ENCODE measurements around the gene C10orf120. TPM values are rescaled to one million over a fixed set of nuclear protein-coding genes. Genes with fewer than 3 reads are reported as not detected.

C10orf120 gene
- total RNA-seq, 1 donor from 2014 or later: not detected

DNA sequence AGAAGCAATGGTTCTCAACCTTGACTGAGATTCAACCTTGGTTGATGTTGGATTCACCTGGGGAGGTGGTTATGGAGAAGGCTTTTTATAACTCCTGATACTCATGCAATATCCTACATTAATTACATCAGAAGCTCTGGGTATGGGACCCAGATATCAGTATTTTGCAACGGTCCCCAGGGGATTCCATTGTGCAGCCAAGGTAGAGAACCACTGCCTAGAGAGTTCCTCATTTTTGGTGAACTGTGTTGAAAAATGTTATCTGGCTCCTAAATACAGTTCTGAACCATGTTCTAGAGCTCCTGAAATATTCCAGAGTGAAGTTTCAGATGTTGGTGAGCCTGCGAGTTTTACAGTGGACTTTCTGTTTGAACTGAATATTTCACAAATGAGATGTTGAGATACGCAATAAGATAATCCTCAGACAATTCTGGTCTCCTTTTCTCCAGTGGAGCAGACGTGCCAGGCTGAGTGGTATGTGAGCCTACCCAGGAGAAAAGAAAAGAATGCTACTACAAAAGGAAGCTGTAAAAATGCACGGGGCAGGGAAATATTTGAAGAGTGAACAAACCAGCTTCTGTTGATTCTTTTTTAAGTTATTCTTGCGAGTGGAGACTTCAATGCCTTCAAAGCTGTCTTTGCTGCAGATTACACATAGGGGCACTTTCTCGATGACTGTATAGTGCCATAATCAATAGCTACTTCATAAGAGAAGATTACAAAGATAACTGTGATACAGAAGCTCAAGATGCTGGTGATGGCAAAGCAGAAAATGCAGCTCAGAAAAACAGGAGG, 13.6 kb upstream of the C10orf120 start:
- no peaks in the 10 kb centered on the region for H3K4me1 ChIP-seq
- H3K4me3 ChIP-seq: no peak overlapping the region
- intact Hi-C loops (cut with micrococcal nuclease): no loop called here
- no peaks in the 10 kb centered on the region for H3K9me3 ChIP-seq (replicated peaks)
- TF ChIP-seq, protein P1, sequence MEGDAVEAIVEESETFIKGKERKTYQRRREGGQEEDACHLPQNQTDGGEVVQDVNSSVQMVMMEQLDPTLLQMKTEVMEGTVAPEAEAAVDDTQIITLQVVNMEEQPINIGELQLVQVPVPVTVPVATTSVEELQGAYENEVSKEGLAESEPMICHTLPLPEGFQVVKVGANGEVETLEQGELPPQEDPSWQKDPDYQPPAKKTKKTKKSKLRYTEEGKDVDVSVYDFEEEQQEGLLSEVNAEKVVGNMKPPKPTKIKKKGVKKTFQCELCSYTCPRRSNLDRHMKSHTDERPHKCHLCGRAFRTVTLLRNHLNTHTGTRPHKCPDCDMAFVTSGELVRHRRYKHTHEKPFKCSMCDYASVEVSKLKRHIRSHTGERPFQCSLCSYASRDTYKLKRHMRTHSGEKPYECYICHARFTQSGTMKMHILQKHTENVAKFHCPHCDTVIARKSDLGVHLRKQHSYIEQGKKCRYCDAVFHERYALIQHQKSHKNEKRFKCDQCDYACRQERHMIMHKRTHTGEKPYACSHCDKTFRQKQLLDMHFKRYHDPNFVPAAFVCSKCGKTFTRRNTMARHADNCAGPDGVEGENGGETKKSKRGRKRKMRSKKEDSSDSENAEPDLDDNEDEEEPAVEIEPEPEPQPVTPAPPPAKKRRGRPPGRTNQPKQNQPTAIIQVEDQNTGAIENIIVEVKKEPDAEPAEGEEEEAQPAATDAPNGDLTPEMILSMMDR (IDR thresholded peaks at IDR 0.05; ENCODE audit: borderline replicate concordance): no peak
- peaks cover 78% of the 10 kb centered on the region for H3K27me3 ChIP-seq (ENCODE audit: low read depth)
- no peaks in the 10 kb centered on the region for H3K36me3 ChIP-seq
- DNase-seq: no peak
- no peak overlapping the region for H3K27ac ChIP-seq (replicated peaks)

DNA sequence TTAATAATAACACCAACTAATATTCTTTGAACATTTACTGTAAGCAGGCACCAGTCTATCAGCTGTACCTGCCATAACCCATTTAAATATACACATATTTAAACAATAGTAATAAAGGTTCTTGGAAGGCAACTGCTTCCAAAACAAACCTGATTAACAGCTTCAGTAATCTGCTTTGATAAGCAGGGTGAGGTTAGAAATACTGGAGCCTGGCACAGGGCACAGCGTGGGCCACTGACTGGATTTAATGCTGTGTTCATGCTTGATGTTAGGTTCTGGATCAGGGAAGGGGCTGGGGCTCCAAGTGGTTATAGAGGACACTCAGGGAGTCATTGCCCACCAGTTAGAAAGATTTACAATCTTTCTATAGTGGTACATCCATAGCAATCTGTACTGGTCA, 10.9 kb upstream of the C10orf120 start:
- H3K36me3 ChIP-seq: no peaks in the 10 kb centered on the region
- no peak overlapping the region for H3K27ac ChIP-seq (replicated peaks)
- TF ChIP-seq, protein P1 (IDR thresholded peaks at IDR 0.05; ENCODE audit: borderline replicate concordance): no peak
- no peak for DNase-seq
- peaks cover 62% of the 10 kb centered on the region for H3K27me3 ChIP-seq (ENCODE audit: low read depth)
- H3K4me3 ChIP-seq: no peak overlapping the region
- intact Hi-C loops (cut with micrococcal nuclease): no loop called here
- H3K9me3 ChIP-seq (replicated peaks): no peaks in the 10 kb centered on the region
- H3K4me1 ChIP-seq: peaks cover 11% of the 10 kb centered on the region

DNA sequence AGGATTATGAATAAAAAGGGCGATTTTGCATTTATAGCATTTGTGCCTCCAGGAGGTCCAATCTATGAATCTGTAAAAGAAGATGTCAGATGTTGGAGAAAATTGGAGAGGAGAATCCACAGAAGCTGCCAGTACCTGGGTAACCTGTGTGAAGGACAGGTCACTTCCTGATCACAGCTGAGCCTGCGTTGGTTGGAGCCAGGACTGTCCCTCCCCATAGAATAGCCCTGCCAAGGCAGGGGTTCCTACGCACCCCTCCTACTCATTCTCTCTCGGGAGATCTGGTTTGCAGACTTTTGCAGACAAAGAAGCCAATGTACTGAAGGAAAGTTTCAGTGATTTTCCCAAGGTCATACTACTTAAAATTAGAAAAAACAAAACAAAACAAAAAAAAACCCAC, 10.3 kb upstream of the C10orf120 start:
- TF ChIP-seq, protein P1 (IDR thresholded peaks at IDR 0.05; ENCODE audit: borderline replicate concordance): no peak
- Histone ChIP-seq H3K4me1 (peaks cover 11% of the 10 kb centered on the region), H3K4me3 (no peak overlapping the region), H3K27me3 (ENCODE audit: low read depth) (peaks cover 56% of the 10 kb centered on the region), H3K36me3 (no peaks in the 10 kb centered on the region), H3K9me3 (replicated peaks) (no peaks in the 10 kb centered on the region), H3K27ac (replicated peaks) (no peak overlapping the region)
- DNase-seq: no peak
- intact Hi-C loops (cut with micrococcal nuclease): loop anchor here (10.0 kb wide), 1 partner anchor 145 kb away; the partner anchor contains the start of gene DMBT1

DNA sequence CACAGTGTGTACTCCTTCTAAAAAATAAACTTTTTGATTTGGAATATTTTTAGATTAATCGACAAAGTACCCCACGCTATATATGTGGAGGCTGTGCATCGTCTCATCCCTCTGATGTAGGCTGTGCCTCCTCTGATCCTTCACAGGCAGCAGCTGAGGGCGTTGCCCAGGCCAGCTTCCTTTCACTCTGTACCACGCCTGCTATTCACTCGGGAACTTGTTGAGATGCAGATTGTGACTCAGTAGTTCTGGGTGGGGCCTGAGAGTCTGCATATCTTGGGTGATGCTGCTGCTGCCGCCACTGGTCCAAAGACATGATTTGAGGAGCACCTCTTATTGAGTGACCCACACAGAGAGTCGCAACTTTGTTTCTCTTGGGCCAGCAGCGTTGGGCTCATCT, 7.9 kb upstream of the C10orf120 start:
- Histone ChIP-seq H3K27me3 (ENCODE audit: low read depth) (peaks cover 39% of the 10 kb centered on the region), H3K27ac (replicated peaks) (no peak overlapping the region), H3K4me1 (peaks cover 11% of the 10 kb centered on the region), H3K9me3 (replicated peaks) (no peaks in the 10 kb centered on the region), H3K36me3 (no peaks in the 10 kb centered on the region), H3K4me3 (no peak overlapping the region)
- TF ChIP-seq, protein P1 (IDR thresholded peaks at IDR 0.05; ENCODE audit: borderline replicate concordance): no peak
- DNase-seq: no peak
- intact Hi-C loops (cut with micrococcal nuclease): loop anchor here (10.0 kb wide), 1 partner anchor 143 kb away; the partner anchor contains the start of gene DMBT1

DNA sequence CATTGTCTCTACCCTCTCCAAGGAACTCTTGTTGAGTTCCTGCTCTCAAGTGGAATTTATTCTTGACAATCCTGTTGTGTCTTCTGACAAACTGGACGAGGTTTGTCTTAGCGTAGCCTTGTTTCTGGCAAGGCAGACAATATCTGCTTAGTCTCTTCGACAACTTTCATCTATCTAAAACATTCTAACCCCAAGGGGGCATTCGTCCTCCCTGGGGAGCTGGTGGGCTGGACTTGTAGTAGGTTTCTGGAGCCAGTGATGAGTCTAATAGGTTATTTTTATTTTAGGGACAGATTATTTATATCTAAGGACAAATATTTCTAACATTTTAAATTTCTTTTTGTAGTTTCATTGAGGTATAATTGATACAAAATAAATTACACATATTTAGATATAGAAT, 7.3 kb upstream of the C10orf120 start:
- Histone ChIP-seq H3K9me3 (replicated peaks) (no peaks in the 10 kb centered on the region), H3K4me3 (no peak overlapping the region), H3K36me3 (no peaks in the 10 kb centered on the region), H3K27me3 (ENCODE audit: low read depth) (peaks cover 33% of the 10 kb centered on the region), H3K27ac (replicated peaks) (peak overlapping the region; percentile 21), H3K4me1 (peaks cover 11% of the 10 kb centered on the region)
- intact Hi-C loops (cut with micrococcal nuclease): loop anchor here (10.0 kb wide), 1 partner anchor 142 kb away; the partner anchor contains the start of gene DMBT1
- DNase-seq: peak; percentile 63
- TF ChIP-seq, protein P1 (IDR thresholded peaks at IDR 0.05; ENCODE audit: borderline replicate concordance): no peak
